Nephron progenitor cell (in vitro differentiated cells): ENCODE data around the gene RBM28.
A peak's percentile ranks its signal among the peaks of the same experiment; 100 is the strongest.

Experiments
- DNase-seq: peaks from one replicate; pipeline ENCODE4 v3.0.0; 2021
- H3K27ac Mint-ChIP-seq: 2 replicates; pipeline ENCODE4 v1.8.0; 2021; ENCODE audit warnings: mild to moderate bottlenecking, moderate library complexity, mixed read lengths
- H3K27me3 Mint-ChIP-seq: 2 replicates; pipeline ENCODE4 v1.8.0; 2021; ENCODE audit warnings: mild to moderate bottlenecking, low read depth, mixed read lengths; ENCODE audit not compliant: poor library complexity
- H3K36me3 Mint-ChIP-seq: 2 replicates; pipeline ENCODE4 v1.8.0; 2021; ENCODE audit warnings: low read depth, mixed read lengths
- H3K4me1 Mint-ChIP-seq: 2 replicates; pipeline ENCODE4 v1.8.0; 2021; ENCODE audit warnings: mixed read lengths
- H3K4me3 Mint-ChIP-seq: 2 replicates; pipeline ENCODE4 v1.8.0; 2021; ENCODE audit warnings: mild to moderate bottlenecking, moderate library complexity, mixed read lengths
- H3K9me3 Mint-ChIP-seq: 2 replicates; pipeline ENCODE4 v1.8.0; 2021; ENCODE audit warnings: mild to moderate bottlenecking, moderate library complexity, mixed read lengths
- TF ChIP-seq, protein P1 (sequence below): fragments of 200-600 bp; sonication (generic); IDR thresholded peaks from 2 replicates; pipeline ENCODE4 v1.5.0; 2021; ENCODE audit warnings: antibody characterized with exemption

Gene RBM28

DNA sequence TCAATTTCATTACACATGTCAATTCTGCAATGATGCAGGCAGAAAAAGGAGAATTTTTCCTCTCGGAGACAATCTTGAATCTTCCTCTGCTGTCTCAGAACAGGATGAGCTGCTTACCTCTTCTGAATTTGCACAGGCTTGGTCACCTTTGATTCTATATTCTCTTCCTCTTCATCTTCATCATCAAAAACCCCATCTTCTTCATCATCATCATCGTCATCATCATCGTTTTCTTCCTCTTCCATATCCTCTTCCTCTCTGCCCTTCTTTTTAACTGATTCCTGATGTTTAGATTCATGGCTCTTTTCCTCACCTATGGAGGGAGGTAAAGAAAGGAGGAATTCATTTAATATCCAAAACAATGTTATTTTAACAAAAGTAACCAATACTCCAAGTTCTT lies 8.0 kb downstream of the RBM28 start:
- peaks cover 2% of the 10 kb centered on the region for H3K4me1 Mint-ChIP-seq
- no peak overlapping the region for H3K4me3 Mint-ChIP-seq
- no peaks in the 10 kb centered on the region for H3K27me3 Mint-ChIP-seq
- H3K9me3 Mint-ChIP-seq = no peaks in the 10 kb centered on the region
- no peak overlapping the region for H3K27ac Mint-ChIP-seq
- no peak for DNase-seq
- TF ChIP-seq, protein P1, sequence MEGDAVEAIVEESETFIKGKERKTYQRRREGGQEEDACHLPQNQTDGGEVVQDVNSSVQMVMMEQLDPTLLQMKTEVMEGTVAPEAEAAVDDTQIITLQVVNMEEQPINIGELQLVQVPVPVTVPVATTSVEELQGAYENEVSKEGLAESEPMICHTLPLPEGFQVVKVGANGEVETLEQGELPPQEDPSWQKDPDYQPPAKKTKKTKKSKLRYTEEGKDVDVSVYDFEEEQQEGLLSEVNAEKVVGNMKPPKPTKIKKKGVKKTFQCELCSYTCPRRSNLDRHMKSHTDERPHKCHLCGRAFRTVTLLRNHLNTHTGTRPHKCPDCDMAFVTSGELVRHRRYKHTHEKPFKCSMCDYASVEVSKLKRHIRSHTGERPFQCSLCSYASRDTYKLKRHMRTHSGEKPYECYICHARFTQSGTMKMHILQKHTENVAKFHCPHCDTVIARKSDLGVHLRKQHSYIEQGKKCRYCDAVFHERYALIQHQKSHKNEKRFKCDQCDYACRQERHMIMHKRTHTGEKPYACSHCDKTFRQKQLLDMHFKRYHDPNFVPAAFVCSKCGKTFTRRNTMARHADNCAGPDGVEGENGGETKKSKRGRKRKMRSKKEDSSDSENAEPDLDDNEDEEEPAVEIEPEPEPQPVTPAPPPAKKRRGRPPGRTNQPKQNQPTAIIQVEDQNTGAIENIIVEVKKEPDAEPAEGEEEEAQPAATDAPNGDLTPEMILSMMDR = no peak
- peaks cover 65% of the 10 kb centered on the region for H3K36me3 Mint-ChIP-seq

DNA sequence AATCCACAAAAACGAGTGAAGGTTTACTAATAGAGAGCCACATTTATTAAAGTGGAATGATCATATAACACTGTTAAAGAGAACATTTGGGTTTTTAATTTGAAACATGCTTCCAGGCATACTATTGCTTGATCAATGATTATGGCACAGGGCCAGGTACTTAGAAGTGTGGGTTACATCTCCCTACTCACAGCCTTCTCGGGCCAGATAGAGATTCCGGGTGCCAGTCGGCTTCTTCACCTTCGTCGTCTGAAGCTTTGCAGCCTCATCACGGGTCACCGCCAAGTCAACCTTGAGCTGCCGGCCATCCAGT lies 19.4 kb downstream of the RBM28 start:
- Mint-ChIP-seq H3K27me3 (no peaks in the 10 kb centered on the region), H3K4me1 (peaks cover 19% of the 10 kb centered on the region), H3K27ac (peak overlapping the region; percentile 59), H3K4me3 (no peak overlapping the region), H3K9me3 (no peaks in the 10 kb centered on the region), H3K36me3 (peaks cover 71% of the 10 kb centered on the region)
- no peak for DNase-seq
- TF ChIP-seq, protein P1 = no peak

DNA sequence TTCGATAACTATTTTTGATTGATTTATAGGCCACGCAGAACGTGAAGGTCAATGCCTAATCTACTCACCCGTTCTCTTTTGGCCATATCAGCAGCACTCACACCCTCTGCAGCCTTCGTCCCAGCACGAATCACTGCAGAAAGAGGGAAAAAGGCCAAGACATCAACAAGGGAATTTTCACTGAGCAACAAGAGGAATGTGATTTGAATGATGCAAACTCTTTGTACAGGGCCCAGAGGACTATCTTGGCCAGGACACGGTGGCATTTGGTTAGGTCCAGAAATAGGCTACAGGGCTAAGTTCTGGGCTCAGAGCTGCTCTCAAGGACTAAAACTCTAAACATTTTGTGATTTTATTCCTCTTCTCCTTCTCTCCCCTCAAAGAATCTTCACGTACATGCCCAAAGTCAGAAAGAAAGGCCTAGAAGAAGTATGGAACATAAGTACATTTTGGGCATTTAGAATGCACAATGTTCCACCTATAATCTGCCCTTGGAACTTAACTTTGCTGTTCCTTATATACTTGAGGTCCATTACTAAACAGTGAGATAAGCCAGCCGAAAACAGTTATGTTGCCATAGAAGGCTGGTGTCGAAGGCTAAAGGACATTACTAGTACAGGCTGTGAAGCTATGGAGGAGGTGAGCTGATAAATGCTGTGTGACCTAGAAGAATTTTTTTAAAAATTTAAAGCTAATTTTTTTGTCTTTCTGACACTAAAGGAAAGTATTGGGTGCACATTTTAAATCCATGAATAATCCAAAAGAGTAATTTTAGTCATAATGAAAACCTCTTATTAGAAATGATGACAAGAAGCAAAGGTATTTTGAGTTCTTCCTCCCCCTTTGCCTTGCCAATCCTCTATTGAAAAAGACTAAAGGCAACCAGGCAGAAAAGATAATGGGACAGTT lies 20.0 kb downstream of the RBM28 start:
- DNase-seq = no peak
- Mint-ChIP-seq H3K27ac (no peak overlapping the region), H3K4me1 (peaks cover 19% of the 10 kb centered on the region), H3K36me3 (peaks cover 77% of the 10 kb centered on the region), H3K9me3 (no peaks in the 10 kb centered on the region), H3K4me3 (no peak overlapping the region), H3K27me3 (no peaks in the 10 kb centered on the region)
- TF ChIP-seq, protein P1 = no peak

DNA sequence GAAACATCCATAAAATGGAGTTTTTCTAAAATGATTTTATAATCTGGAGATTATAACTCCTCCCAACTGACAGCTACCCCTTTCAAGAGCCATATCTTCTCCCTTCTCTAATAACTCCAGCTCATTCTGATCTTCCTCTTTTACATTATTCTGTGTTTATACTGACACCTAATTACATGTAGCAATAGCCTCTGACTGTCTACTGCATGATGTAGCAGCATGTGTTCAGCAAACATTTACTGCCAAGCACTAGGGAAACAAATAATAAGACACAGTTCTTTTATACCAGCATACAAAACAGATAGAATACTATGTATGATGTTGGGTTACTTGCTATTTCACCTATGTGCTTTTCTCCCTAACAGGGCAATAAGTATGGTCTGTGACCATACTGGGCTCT lies 20.7 kb downstream of the RBM28 start:
- Mint-ChIP-seq H3K36me3 (peaks cover 77% of the 10 kb centered on the region), H3K9me3 (no peaks in the 10 kb centered on the region), H3K4me3 (no peak overlapping the region), H3K27me3 (no peaks in the 10 kb centered on the region), H3K4me1 (peaks cover 19% of the 10 kb centered on the region), H3K27ac (no peak overlapping the region)
- no peak for DNase-seq
- TF ChIP-seq, protein P1 = no peak

DNA sequence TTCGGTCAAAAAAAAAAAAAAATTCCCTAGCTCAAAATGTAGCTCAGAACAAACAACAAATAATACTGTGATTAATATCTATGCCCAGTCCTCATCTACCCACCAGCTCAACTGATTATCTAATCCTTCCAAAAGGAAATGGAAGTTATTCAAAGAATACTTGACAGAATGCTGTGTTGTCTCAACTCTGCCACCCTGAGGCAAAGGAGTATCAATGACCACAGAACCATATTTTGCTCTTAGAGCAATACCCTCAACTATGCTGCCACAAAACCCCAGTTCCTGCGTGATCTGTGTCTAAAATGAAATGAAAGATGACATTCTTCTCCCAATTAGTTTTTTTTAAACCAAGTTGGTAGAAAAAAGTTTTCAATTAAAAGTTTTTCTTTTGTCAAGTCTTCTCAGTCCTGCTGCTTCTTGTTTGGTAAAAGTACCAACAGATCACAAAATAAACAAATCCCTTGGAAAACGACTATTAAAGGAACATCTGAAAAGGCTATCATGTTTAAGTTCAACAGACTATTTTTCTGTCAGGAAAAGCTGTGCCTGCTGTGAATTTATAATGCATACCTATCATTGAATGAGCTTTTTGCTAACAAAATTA lies 21.6 kb downstream of the RBM28 start:
- DNase-seq = no peak
- H3K27ac Mint-ChIP-seq = no peak overlapping the region
- H3K4me1 Mint-ChIP-seq = peaks cover 19% of the 10 kb centered on the region
- H3K36me3 Mint-ChIP-seq = peaks cover 82% of the 10 kb centered on the region
- no peak overlapping the region for H3K4me3 Mint-ChIP-seq
- TF ChIP-seq, protein P1 = peak; percentile 10
- H3K27me3 Mint-ChIP-seq = no peaks in the 10 kb centered on the region
- H3K9me3 Mint-ChIP-seq = no peaks in the 10 kb centered on the region

DNA sequence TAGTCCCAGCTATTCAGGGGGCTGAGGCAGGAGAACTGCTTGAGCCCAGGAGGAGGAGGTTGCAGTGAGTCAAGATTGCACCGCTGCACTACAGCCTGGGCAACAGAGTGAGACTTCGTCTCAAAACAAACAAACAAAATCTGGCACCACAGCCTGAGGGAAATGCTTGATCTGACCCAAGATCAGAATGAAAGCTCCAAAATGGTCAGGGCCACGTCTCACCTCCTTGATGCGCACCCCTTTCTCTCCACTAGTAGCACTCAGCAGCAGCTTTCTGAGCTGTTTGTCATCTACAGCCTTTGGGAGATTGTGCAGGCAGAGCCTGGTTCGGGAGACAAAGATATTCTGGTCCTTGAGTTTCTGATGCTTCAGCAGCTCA lies 22.7 kb downstream of the RBM28 start:
- Mint-ChIP-seq H3K4me1 (peaks cover 14% of the 10 kb centered on the region), H3K27me3 (no peaks in the 10 kb centered on the region), H3K27ac (peak overlapping the region; percentile 68), H3K36me3 (peaks cover 81% of the 10 kb centered on the region), H3K4me3 (no peak overlapping the region), H3K9me3 (no peaks in the 10 kb centered on the region)
- TF ChIP-seq, protein P1 = no peak
- DNase-seq = no peak
